NCI-H1694 treated with DMSO at 0.1 percent for 48 hours (cell line): ENCODE measurements around the gene GPX4.
"Not testable (repeated sequence)": the region's sequence is repeated elsewhere in the genome, so short reads cannot be mapped to it uniquely, and the experiment has no call there.

Experiments used
- DNase-seq: peaks from one replicate; lab custom pipeline; 2025; lab: John Stamatoyannopoulos, UW

Gene GPX4

GRCh38 chr19:1113986-1114483 is 10.2 kb downstream of the GPX4 start:
- no peak for DNase-seq

- not testable (repeated sequence) for DNase-seq
These were observed 10.9 kb downstream of the GPX4 start for GRCh38 chr19:1114728-1115127.

GRCh38 chr19:1115646-1116420 is 12.0 kb downstream of the GPX4 start:
- no peak for DNase-seq

GRCh38 chr19:1116726-1117581 is 13.2 kb downstream of the GPX4 start:
- no peak for DNase-seq

GRCh38 chr19:1117654-1118053 is 13.9 kb downstream of the GPX4 start:
- no peak for DNase-seq

- no peak for DNase-seq
These were observed 15.2 kb downstream of the GPX4 start for GRCh38 chr19:1118999-1119398.

- DNase-seq = no peak
These were observed 15.9 kb downstream of the GPX4 start for GRCh38 chr19:1119475-1120217.

- no peak for DNase-seq
These were observed 17.6 kb downstream of the GPX4 start for GRCh38 chr19:1121395-1121794.

- no peak for DNase-seq
These were observed 18.5 kb downstream of the GPX4 start for GRCh38 chr19:1122021-1122971.

- DNase-seq = no peak
These were observed 19.2 kb downstream of the GPX4 start for GRCh38 chr19:1122972-1123363.

- no peak for DNase-seq
These were observed 19.6 kb downstream of the GPX4 start for GRCh38 chr19:1123381-1123780.

GRCh38 chr19:1123885-1124677 is 20.3 kb downstream of the GPX4 start:
- DNase-seq = no peak

- no peak for DNase-seq
These were observed 22.0 kb downstream of the GPX4 start for GRCh38 chr19:1125601-1126467.

- DNase-seq = no peak
These were observed 23.4 kb downstream of the GPX4 start for GRCh38 chr19:1126984-1127760.

GRCh38 chr19:1128106-1128505 is 24.3 kb downstream of the GPX4 start:
- no peak for DNase-seq

- not testable (repeated sequence) for DNase-seq
These were observed 25.3 kb downstream of the GPX4 start for GRCh38 chr19:1129084-1129483.

GRCh38 chr19:1129535-1129934 is 25.7 kb downstream of the GPX4 start:
- DNase-seq = no peak
